ENCODE measurements around the gene LLGL2.
A peak's percentile ranks its signal among the peaks of the same experiment; 100 is the strongest.

Gene LLGL2

DNA sequence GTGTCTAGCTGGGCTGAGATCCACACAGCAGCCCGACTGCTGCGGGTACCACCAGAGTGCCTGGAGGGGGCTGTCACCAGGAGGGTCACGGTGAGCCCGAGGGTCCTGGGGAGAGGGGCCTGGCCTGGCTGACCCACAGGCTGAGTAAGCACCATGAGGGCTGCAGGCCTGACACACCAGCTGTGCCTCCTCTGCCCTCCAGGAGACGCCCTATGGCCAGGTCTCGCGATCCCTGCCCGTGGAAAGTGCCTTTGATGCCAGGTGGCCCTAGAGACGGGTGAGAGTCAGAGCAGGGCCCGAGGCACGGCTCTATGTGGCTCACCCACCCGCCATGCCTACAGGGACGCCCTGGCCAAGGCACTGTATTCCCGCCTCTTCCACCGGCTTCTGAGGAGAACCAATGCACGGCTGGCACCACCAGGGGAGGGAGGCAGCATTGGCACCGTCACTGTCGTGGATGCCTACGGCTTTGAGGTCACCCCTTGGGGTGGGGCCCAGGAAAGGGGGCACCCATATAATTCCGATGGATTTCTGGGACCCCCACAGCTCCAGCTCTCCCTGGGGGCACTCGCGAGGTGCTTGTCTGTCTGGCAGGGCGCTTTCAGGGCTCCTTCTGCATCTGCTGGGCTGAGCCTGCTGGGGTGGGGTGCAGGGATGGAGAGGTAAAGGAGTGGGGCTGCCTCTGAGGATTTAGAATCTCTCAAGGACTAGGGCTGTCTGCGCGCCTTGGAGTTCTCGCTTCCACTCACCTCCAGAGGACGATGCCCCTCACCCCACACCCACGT lies 69.2 kb downstream of the LLGL2 start:
- no peak for DNase-seq (ENCODE audit: low read depth)
- no peak overlapping the region for H3K4me3 ChIP-seq (ENCODE audit: low read depth, low read length)
- TF ChIP-seq, protein P1, sequence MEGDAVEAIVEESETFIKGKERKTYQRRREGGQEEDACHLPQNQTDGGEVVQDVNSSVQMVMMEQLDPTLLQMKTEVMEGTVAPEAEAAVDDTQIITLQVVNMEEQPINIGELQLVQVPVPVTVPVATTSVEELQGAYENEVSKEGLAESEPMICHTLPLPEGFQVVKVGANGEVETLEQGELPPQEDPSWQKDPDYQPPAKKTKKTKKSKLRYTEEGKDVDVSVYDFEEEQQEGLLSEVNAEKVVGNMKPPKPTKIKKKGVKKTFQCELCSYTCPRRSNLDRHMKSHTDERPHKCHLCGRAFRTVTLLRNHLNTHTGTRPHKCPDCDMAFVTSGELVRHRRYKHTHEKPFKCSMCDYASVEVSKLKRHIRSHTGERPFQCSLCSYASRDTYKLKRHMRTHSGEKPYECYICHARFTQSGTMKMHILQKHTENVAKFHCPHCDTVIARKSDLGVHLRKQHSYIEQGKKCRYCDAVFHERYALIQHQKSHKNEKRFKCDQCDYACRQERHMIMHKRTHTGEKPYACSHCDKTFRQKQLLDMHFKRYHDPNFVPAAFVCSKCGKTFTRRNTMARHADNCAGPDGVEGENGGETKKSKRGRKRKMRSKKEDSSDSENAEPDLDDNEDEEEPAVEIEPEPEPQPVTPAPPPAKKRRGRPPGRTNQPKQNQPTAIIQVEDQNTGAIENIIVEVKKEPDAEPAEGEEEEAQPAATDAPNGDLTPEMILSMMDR (IDR thresholded peaks at IDR 0.05; ENCODE audit: control insufficient read depth, extremely low read depth, insufficient read depth): no peak

DNA sequence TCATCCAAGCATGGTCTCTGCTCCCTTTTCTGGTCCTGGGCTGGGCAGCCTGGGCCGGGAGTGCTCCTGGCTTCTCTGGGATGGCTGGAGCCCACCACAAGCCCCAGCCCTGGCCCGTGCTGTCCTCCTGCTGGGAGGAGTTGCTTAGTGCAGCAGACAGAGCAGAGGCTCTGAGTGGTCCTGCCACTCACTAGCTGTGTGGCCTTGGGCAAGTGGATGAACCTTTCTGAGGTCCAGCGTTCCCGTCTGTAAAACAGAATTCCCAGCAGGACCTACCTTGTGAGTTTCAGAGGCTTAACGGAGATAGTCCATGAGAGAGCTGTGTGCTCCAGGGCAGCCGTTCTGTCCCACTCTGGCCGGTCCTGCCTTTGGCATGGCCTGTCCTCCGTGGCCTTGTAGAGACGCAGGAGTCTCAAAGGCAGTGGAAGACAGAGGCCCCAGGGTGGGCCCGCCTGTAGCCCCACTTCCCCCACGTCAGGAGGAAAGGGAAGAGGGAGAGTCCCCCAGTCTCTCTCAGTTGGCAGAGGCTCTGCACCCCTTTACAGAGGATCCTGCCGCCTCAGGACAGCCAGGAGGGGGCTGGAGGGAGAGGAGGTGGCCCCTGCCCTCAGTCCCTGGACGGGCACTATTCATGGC lies 69.9 kb downstream of the LLGL2 start:
- no peak for DNase-seq (ENCODE audit: low read depth)
- no peak overlapping the region for H3K4me3 ChIP-seq (ENCODE audit: low read depth, low read length)
- TF ChIP-seq, protein P1 (IDR thresholded peaks at IDR 0.05; ENCODE audit: control insufficient read depth, extremely low read depth, insufficient read depth): no peak

GRCh38 chr17:75595920-75596313 lies 70.4 kb downstream of the LLGL2 start:
- H3K4me3 ChIP-seq (ENCODE audit: low read depth, low read length): no peak overlapping the region
- TF ChIP-seq, protein P1 (IDR thresholded peaks at IDR 0.05; ENCODE audit: control insufficient read depth, extremely low read depth, insufficient read depth): no peak
- no peak for DNase-seq (ENCODE audit: low read depth)

GRCh38 chr17:75596320-75597087 lies 71.0 kb downstream of the LLGL2 start:
- DNase-seq (ENCODE audit: low read depth): no peak
- no peak overlapping the region for H3K4me3 ChIP-seq (ENCODE audit: low read depth, low read length)
- TF ChIP-seq, protein P1 (IDR thresholded peaks at IDR 0.05; ENCODE audit: control insufficient read depth, extremely low read depth, insufficient read depth): no peak

DNA sequence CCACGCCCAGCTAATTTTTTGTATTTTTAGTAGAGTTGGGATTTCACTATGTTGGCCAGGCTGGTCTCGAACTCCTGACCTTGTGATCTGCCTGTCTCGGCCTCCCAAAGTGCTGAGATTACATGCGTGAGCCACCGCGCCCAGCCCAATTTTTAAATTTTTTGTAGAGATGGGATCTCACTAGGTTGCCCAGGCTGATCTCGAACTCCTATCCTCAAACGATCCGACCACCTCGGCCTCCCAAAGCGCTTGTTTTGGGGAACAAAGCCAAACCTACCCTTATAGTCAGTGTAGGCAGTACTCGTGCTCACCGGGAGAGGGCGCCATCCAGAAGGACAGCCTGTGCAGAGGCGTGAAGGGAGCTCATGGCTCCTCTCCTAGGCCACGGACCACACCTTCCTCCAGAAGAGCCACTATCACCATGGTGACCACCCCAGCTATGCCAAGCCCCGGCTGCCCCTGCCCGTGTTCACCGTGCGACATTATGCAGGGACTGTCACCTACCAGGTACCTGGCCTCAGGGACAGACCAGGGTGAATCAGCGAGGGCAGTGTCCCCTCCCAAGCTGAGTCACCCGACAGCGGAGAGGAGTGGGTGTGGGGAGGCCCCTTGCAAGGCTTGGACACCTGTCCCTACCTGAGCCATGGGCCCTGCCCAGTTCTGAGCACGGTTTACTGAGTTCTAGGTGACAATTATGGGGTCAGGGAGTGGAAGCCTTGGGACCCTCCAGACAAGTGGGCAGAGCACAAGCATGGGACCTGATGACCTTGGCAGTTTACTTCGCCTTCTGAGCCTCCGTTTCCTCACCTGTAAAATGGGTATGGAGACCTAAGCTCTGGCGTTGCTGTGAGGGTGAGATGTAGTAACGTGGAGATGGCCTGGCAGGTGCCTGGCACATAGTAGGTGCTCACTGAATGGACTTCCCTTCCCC lies 75.8 kb downstream of the LLGL2 start:
- TF ChIP-seq, protein P1 (IDR thresholded peaks at IDR 0.05; ENCODE audit: control insufficient read depth, extremely low read depth, insufficient read depth): peak; percentile 55
- H3K4me3 ChIP-seq (ENCODE audit: low read depth, low read length): no peak overlapping the region
- no peak for DNase-seq (ENCODE audit: low read depth)

DNA sequence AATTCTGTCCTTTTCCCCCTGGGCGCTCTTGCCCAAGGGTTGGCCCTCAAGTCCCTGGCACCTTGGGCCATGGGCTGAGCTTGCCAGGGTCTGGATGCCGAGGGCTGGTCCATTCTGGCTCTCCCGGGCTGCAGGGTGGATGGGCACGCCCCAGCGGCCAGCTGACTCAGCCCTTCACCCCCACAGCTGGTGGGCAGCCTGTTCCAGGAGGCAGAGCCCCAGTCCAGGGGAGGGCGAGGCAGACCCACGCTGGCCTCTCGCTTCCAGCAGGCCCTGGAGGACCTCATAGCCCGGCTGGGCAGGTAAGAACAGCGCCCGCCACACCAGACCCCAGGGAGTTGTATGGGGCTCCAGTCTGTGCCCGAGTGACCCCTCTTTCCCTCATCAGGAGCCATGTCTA lies 77.1 kb downstream of the LLGL2 start:
- DNase-seq (ENCODE audit: low read depth): no peak
- no peak overlapping the region for H3K4me3 ChIP-seq (ENCODE audit: low read depth, low read length)
- TF ChIP-seq, protein P1 (IDR thresholded peaks at IDR 0.05; ENCODE audit: control insufficient read depth, extremely low read depth, insufficient read depth): no peak

Measured in LNCaP clone FGC (cell line).